HG03571 (cell line): ENCODE measurements around the gene SLC17A7.
A peak's percentile ranks its signal among the peaks of the same experiment; 100 is the strongest.
"Not testable (repeated sequence)": the region's sequence is repeated elsewhere in the genome, so short reads cannot be mapped to it uniquely, and the experiment has no call there.

ENCODE experiments used
- ATAC-seq: cut with Tn5 transposase; IDR thresholded peaks from one replicate; pipeline ENCODE4 v1.9.1; 2021; ENCODE audit not compliant: unreplicated experiment

Gene SLC17A7

DNA sequence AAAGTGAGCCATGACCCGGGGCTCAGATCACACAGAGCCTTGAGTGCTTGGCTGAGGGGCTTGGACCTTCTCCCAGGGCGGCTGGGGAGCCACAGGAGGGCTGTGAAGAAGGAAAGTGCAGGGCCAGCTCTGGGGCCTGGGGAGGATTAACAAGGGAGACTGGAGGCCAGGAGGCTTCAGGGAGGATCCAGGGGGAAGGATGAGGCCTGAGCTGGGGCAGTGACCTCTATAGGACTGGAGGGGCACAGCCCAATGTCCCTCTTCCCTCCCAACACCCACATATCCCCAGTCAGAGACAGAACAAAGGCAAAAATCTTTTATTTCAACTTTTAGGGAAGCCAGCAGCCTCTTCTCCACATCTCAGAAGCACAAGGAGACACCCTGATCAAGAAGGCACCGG lies 4.7 kb upstream of the SLC17A7 start:
- no peak for ATAC-seq

- ATAC-seq, result not testable (repeated sequence)
Observed at GRCh38 chr19:49444100-49444700, 2.9 kb upstream of the SLC17A7 start.

DNA sequence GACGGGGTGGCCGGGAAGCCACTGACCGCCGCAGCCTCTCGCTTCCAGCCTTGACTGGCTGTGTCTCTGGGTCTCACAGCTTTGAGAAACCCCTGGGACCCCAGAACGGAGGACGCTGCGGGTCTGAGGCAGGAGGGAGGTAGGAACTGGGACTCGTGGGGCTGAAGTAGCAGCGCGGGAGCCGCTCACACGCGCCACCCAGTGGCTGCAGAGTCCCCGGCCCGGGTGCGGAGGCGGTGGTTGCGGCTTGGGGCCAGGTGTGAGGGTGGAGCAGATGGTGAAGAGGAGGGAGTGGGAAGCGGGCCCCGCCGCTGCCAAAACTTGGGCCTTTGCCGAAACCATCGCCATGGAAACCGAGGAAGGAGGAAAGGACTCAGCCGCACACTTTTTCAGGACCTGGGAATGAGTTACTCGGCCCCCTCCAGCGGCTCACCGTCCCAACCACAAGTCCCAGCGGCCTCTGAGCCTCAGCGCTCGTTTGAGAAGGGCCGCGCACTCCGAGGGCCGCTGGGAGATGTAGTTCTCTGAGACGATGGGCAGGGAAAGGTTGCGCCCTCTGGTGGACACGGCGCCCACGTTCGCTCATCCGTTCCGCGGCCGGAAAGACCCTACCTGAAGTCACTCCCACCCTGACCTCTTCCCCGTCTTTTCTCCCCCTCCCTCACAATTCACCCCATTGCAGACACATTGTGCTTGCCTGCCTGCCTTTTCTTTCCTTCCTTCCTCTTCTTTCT lies 2.2 kb upstream of the SLC17A7 start:
- ATAC-seq, result peak; percentile 68

GRCh38 chr19:49442771-49443365 lies 1.5 kb upstream of the SLC17A7 start:
- ATAC-seq, result no peak

DNA sequence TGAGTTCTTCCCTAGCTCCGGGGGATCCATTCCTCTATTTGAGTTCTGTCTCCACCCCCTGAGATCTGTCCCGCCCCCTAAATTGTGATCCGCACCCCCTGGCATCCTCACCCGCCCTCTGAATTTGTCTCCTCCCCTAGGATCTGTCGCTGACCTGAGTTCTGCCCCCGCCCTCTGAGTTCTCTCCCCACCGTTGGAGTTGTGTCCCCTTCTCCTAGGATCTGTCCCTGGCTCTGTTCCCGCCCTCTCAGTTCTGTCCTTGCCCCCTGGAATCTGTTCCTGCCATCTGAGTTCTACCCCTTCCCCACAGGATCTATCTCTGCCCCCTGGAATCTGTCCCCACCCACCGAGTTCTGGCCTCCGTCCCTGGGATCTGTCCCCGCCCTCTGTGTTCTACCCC lies 1.0 kb upstream of the SLC17A7 start:
- ATAC-seq, result no peak

GRCh38 chr19:49441960-49442350 lies 628 bp upstream of the SLC17A7 start:
- ATAC-seq, result no peak

DNA sequence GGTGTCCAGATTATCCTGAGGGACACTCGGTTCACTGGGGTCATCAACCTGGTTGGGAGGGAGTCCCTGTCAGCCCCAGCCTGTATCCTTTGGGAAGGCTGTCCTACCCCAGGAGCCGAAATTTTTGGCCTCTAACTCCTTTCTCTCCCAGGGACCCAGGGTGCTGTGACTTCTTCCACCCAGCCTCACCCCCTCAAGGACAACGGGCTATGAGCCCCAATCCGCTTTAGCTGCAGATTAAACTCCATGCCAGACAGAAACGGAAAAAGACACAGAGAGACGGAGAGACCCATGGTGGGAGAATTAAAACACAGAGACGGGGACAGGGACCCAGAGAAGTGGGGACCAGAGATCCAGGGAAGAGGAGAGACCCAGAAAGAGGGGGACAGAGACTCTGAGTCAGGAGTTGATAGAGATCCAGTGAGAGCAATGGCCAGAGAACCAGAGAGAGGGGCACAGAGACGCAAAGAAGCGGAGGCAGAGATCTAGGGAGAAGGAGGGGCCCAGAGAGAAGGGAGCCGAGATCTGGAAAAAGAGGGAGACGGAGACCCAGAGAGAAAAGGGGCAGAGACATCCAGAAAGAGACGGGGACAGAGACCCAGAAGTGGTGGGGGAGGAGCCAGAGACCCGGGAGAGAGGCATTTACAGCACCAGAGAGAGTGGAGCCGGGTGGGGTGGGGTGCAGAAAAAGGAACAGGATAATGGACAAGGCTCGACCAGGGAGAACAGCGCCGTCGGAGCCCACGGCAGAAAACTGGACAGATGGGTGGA lies 703 bp downstream of the SLC17A7 start:
- no peak for ATAC-seq

DNA sequence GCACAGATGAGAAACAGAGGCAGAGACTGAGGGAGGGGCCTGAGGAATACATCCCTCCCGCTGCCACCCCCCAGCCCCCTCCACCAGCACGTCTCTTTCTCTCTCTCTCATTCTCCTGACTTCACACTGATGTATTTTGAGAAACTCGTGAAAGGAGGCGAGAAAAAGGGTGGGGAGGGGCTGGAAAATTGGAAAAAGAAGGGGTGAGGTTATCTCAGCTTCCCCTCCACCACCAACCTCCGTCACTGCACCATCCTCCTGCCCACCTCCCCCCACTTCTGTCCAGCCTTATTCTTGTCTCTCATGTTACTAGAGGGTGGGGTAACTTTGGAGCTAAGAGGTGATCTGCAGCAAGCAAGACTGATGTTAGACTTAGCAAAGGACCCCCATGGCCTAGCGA lies 1.5 kb downstream of the SLC17A7 start:
- ATAC-seq, result no peak

GRCh38 chr19:49438261-49438660 lies 3.1 kb downstream of the SLC17A7 start:
- ATAC-seq, result no peak

DNA sequence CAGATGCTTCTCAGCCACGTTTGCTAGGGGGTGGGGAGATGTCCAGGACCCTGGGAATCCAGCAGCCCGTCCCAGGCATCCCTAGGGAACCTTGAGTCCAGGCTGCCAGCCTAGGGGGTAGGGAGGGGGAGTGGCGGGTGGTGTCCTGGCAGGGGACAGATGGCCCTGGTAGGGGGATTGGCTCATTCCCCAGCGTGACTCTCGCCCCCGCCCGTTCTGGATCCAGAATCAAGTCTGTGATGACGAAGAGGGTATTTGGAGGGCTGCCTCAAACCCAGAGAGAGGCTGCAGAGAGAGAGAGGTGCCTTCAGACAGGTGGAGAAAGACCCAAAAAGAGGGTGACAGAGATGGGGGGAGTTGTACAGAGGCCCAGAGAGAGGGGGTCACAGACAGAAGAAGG lies 4.1 kb downstream of the SLC17A7 start:
- no peak for ATAC-seq

DNA sequence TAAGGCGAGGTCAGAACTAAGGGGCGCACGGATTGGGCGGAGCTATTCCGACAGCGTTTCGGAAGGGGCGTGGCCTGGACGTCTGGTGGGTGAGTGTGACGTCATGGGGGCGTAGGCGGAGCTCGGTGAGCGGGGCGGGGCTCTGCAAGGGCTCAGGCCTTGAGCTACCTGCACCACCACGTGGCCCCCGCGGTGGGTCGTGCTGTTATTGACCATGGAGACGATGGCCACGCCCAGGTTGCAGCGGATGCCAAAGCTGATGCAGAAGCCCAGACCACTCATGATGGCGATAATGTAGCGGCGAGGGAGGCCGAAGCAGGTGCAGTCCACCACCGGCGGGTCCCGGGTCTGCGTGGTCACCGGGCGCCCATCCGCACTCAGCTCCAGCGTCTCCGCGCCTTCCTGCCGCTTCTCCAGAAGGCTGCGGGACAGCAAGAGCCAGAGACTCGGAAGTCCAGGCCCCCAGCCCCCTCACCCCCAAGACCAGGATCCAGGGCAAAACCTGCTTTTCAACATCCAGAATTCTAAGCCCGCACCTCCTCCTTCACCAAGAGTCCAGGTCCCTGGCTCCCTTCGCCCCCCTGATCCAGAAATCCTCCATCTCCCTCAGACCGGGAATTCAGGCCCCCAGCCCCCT lies 4.8 kb downstream of the SLC17A7 start:
- ATAC-seq, result no peak

GRCh38 chr19:49435670-49436069 lies 5.7 kb downstream of the SLC17A7 start:
- ATAC-seq, result no peak

GRCh38 chr19:49434907-49435583 lies 6.3 kb downstream of the SLC17A7 start:
- no peak for ATAC-seq

DNA sequence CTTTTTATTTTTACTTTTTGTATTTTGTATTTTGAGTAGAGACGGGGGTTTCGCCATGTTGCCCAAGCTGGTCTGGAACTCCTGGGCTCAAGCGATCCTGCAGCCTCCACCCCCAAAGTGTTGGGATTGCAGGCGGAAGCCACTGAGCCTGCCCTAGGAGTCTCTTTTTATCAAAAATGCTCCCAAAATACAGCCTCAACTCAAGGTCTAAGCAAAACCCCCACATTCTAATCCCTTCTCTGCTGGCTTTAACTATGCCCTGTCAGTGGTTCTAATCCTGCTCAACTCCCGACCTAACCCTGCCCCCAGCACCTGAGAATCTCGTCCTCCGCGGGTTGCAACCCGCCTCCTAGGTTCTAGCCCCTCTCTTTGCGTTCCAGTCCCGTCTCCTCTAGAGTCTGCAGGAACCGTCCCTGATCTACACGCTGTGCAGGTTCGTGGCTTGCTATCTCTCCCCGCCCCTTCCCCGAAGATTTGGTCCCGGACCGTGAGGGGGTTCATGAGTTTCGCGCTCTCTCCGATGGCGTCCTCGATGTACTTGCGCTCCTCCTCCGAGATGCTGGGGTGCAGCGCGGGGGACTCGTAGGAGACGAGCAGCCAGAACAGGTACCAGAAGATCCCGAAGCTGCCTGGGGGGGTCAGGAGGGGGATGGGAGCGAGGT lies 8.0 kb downstream of the SLC17A7 start:
- no peak for ATAC-seq

- no peak for ATAC-seq
Observed at GRCh38 chr19:49432141-49433073, 8.9 kb downstream of the SLC17A7 start.

DNA sequence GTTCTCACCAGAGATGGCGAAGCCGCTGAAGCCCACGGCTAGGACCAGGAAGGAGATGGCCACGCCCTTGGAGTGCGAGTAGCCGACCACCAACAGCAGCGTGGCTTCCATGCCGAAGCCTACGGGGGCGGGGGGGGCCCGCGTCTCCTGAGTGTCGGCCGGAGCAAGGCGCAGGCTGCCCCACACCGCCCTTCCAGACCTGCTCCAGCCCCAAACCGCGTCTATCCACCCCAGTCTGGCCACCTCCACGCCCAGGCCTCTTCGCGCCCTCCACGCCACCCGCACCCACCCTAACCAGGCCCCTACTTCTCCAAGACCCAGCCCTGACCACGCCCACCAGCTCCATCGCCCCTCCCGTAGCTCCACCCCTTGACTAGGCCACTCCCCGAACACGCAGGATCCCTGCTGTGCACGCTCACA lies 10.0 kb downstream of the SLC17A7 start:
- ATAC-seq, result no peak

DNA sequence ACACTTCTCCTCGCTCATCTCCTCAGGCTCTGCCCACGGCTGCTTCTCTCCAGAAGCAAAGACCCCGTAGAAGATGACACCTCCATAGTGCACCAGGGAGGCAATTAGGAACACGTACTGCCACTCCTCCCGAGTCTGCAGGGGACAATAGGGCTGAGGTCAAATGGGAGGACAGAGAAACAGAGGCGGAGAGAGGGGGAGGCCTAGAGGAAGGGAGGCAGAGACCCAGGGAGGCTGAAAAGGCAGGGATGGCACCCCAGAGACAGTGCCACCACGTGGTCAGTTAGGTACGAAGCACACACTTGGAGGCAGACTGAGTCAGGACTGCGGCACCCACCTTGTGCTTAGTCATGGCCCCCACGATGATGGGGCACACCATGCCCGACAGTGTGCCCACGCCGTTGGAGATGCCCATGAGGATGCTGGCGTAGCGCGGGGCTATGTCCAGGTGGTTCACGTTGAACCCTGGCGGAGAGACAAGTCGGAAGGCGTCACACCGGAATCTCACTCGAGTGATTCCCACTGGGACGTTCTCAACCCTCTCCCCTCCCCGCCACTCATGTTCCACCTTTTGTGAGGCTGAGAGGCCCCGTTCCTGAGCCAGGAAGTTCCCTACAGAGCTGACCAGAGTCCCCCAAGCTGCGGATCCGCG lies 10.5 kb downstream of the SLC17A7 start:
- no peak for ATAC-seq

- no peak for ATAC-seq
Observed at GRCh38 chr19:49430172-49430677, 11.1 kb downstream of the SLC17A7 start.
